GM12873 (cell line): ENCODE results near the gene EYA2.

ENCODE experiments used
- TF ChIP-seq, protein P1 (sequence below): IDR thresholded peaks from 2 replicates; pipeline ENCODE4 v1.5.1; 2012; ENCODE audit warnings: low read depth, mild to moderate bottlenecking, moderate library complexity, low read length, control low read depth; ENCODE audit not compliant: insufficient read depth; ENCODE audit errors: missing control alignments

EYA2 gene

GRCh38 chr20:47019121-47019824 lies 124.6 kb downstream of the EYA2 start:
- TF ChIP-seq, protein P1, sequence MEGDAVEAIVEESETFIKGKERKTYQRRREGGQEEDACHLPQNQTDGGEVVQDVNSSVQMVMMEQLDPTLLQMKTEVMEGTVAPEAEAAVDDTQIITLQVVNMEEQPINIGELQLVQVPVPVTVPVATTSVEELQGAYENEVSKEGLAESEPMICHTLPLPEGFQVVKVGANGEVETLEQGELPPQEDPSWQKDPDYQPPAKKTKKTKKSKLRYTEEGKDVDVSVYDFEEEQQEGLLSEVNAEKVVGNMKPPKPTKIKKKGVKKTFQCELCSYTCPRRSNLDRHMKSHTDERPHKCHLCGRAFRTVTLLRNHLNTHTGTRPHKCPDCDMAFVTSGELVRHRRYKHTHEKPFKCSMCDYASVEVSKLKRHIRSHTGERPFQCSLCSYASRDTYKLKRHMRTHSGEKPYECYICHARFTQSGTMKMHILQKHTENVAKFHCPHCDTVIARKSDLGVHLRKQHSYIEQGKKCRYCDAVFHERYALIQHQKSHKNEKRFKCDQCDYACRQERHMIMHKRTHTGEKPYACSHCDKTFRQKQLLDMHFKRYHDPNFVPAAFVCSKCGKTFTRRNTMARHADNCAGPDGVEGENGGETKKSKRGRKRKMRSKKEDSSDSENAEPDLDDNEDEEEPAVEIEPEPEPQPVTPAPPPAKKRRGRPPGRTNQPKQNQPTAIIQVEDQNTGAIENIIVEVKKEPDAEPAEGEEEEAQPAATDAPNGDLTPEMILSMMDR: no peak

GRCh38 chr20:47020231-47020630 lies 125.6 kb downstream of the EYA2 start:
- TF ChIP-seq, protein P1: no peak

DNA sequence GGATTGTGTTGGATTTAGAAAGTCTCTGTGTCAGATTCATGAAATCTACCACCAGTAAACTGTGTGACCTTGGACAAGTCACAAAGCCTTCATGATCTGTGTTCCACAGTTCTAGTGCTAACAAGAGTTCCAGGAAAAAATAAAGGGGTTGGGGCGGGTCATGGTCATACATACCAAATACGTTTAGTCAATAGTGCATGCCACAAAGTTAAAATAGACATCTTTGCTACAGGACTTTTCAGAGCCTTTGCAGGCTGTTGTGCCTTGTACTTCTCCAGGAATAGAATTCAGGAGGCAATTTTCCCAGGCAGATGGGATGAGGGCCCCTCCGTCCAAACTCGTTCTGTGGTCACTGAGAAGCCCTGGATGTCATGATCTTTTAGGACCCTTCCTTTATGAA lies 127.2 kb downstream of the EYA2 start:
- TF ChIP-seq, protein P1: no peak

DNA sequence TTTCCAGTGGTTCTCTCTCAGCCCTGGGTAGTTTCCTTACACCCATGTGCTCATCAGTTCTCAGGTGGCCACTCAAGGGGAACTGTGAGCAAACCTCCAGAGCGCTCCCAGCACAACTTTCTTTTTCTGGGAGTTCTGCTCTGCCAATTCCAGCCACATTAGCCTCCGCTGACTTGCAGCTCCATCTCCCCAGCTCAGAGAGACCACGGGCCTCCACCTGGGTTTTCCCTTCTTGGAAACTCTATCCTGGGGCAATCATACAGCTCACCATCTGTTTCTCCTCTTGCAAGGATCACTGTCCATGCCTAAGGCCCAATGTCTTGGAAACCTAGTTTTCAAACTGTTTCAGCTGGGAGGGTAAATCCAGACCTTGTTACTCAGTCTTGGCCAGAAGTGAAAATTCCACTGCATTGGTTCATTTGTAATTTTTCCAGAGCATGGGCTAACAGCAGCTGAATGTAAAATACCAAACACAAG lies 129.9 kb downstream of the EYA2 start:
- TF ChIP-seq, protein P1: no peak

- TF ChIP-seq, protein P1: no peak
These were observed 132.4 kb downstream of the EYA2 start for GRCh38 chr20:47027042-47027441.

GRCh38 chr20:47027456-47027855 lies 132.8 kb downstream of the EYA2 start:
- TF ChIP-seq, protein P1: no peak

GRCh38 chr20:47028487-47028886 lies 133.8 kb downstream of the EYA2 start:
- TF ChIP-seq, protein P1: no peak
